SU-DHL-6 (cell line): ENCODE measurements around the gene FANCL.
"Not testable (repeated sequence)": the region's sequence is repeated elsewhere in the genome, so short reads cannot be mapped to it uniquely, and the experiment has no call there.

Source experiments
- H2AFZ ChIP-seq: fragments of 200-600 bp; sonication (generic); 2 replicates; pipeline ENCODE4 v1.6.1; 2014; ENCODE audit warnings: low read depth, mild to moderate bottlenecking, moderate library complexity, mixed read lengths, antibody characterized with exemption, low read length; ENCODE audit not compliant: severe bottlenecking
- H3F3A ChIP-seq: fragments of 200-600 bp; shearing (Covaris generic); 2 replicates; pipeline ENCODE4 v1.6.0; 2016; ENCODE audit warnings: antibody characterized with exemption, mild to moderate bottlenecking; ENCODE audit not compliant: insufficient read depth
- H3K27ac ChIP-seq: fragments of 200-600 bp; sonication (generic); 2 replicates; pipeline ENCODE4 v1.5.1; 2016; ENCODE audit warnings: low read depth, mild to moderate bottlenecking, low read length, moderate library complexity, mixed read lengths
- H3K27me3 ChIP-seq: fragments of 200-600 bp; sonication (generic), shearing (Covaris generic); 2 replicates; pipeline ENCODE4 v1.6.0; 2014; ENCODE audit warnings: mild to moderate bottlenecking, low read length
- H3K36me3 ChIP-seq: fragments of 200-600 bp; sonication (generic); 2 replicates; pipeline ENCODE4 v1.6.1; 2014; ENCODE audit warnings: mild to moderate bottlenecking, low read length, mixed read lengths
- H3K4me2 ChIP-seq: fragments of 300-600, 200-600 bp; shearing (Covaris generic), sonication (generic); 2 replicates; pipeline ENCODE4 v1.6.0; 2014; ENCODE audit warnings: low read length, low read depth, mild to moderate bottlenecking; ENCODE audit not compliant: poor library complexity, severe bottlenecking
- H3K4me3 ChIP-seq: fragments of 200-600 bp; sonication (generic); 2 replicates; pipeline ENCODE4 v1.5.1; 2014; ENCODE audit warnings: antibody characterized with exemption, low read length, mild to moderate bottlenecking, mixed read lengths; ENCODE audit not compliant: insufficient read depth, poor library complexity, severe bottlenecking
- H3K79me2 ChIP-seq: fragments of 200-600 bp; sonication (generic); 2 replicates; pipeline ENCODE4 v1.6.1; 2014; ENCODE audit warnings: mild to moderate bottlenecking, low read length, moderate library complexity; ENCODE audit not compliant: insufficient read depth
- H3K9ac ChIP-seq: fragments of 200-600 bp; sonication (generic); 2 replicates; pipeline ENCODE4 v1.7.0; 2014; ENCODE audit warnings: mild to moderate bottlenecking, low read length
- H3K9me2 ChIP-seq: fragments of 200-600 bp; sonication (generic); replicated peaks from 2 replicates; pipeline ENCODE4 v1.6.1; 2014; ENCODE audit warnings: low read length; ENCODE audit not compliant: insufficient read depth
- H3K9me3 ChIP-seq: fragments of 200-600 bp; sonication (generic); 2 replicates; pipeline ENCODE4 v1.6.1; 2014; ENCODE audit warnings: low read length, mixed read lengths; ENCODE audit not compliant: insufficient read depth
- H4K20me1 ChIP-seq: fragments of 200-600 bp; sonication (generic); 2 replicates; pipeline ENCODE4 v1.6.1; 2014; ENCODE audit warnings: low read depth, mild to moderate bottlenecking, antibody characterized with exemption, low read length, moderate library complexity, mixed read lengths
- EZH2phosphoT487 ChIP-seq: fragments of 200-600 bp; sonication (generic), shearing (Covaris generic); conservative IDR thresholded peaks from 2 replicates; pipeline ENCODE4 v1.6.1; 2018; ENCODE audit warnings: mild to moderate bottlenecking, antibody characterized with exemption, low read length, moderate library complexity, mixed read lengths
- TF ChIP-seq, protein P1 (sequence below): fragments of 200-600 bp; sonication (generic); IDR thresholded peaks from one replicate; pipeline ENCODE4 v1.5.1; 2017; ENCODE audit warnings: antibody characterized with exemption, mild to moderate bottlenecking, low read length, moderate library complexity; ENCODE audit not compliant: insufficient read depth, poor library complexity, severe bottlenecking

FANCL gene

GRCh38 chr2:58122040-58122439 is 119.1 kb downstream of the FANCL start:
- Histone ChIP-seq H3F3A (no peaks in the 10 kb centered on the region), H3K4me3 (no peak overlapping the region), H2AFZ (no peak overlapping the region), H3K9me3 (no peaks in the 10 kb centered on the region), H3K9me2 (no peaks in the 10 kb centered on the region), H3K4me2 (no peak overlapping the region), H3K9ac (no peak overlapping the region), H4K20me1 (no peaks in the 10 kb centered on the region), H3K27ac (no peak overlapping the region), H3K79me2 (no peaks in the 10 kb centered on the region), H3K36me3 (no peaks in the 10 kb centered on the region), H3K27me3 (no peaks in the 10 kb centered on the region)
- TF ChIP-seq EZH2phosphoT487: no peak
- TF ChIP-seq, protein P1, sequence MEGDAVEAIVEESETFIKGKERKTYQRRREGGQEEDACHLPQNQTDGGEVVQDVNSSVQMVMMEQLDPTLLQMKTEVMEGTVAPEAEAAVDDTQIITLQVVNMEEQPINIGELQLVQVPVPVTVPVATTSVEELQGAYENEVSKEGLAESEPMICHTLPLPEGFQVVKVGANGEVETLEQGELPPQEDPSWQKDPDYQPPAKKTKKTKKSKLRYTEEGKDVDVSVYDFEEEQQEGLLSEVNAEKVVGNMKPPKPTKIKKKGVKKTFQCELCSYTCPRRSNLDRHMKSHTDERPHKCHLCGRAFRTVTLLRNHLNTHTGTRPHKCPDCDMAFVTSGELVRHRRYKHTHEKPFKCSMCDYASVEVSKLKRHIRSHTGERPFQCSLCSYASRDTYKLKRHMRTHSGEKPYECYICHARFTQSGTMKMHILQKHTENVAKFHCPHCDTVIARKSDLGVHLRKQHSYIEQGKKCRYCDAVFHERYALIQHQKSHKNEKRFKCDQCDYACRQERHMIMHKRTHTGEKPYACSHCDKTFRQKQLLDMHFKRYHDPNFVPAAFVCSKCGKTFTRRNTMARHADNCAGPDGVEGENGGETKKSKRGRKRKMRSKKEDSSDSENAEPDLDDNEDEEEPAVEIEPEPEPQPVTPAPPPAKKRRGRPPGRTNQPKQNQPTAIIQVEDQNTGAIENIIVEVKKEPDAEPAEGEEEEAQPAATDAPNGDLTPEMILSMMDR: no peak

DNA sequence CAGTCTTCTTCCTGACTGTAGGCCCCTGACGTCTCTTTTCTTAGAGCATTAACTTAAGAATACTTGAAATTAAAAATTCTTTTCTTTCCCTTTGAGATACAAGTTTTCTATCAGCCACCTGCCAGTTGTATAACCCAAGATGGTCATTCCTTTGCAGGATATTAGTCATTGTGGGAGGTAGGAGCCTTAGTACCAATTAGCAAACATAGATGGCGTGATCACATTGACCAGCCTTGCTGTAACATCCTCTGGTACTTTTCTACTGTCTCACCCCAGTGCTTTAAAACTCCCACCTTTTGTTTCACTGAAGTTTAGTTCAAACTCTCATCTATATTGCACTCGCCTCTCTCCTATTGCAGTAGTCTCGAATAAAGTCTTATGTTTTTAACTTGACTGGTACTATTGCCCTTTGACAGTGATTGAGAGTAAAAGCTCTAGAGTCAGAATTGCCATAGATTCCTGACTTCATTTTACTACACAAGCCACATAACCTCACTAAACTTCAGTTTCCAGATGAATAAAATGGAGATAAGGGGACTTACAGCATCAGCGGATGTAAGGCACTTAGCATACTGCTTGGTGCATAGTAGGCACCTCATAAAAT is 120.4 kb downstream of the FANCL start:
- no peak overlapping the region for H3K9ac ChIP-seq
- no peaks in the 10 kb centered on the region for H3K9me2 ChIP-seq
- H4K20me1 ChIP-seq: no peaks in the 10 kb centered on the region
- TF ChIP-seq EZH2phosphoT487: no peak
- TF ChIP-seq, protein P1: no peak
- H3K4me2 ChIP-seq: no peak overlapping the region
- no peaks in the 10 kb centered on the region for H3K79me2 ChIP-seq
- H3K4me3 ChIP-seq: no peak overlapping the region
- H3K27me3 ChIP-seq: no peaks in the 10 kb centered on the region
- no peak overlapping the region for H2AFZ ChIP-seq
- no peaks in the 10 kb centered on the region for H3K36me3 ChIP-seq
- no peaks in the 10 kb centered on the region for H3F3A ChIP-seq
- no peaks in the 10 kb centered on the region for H3K9me3 ChIP-seq
- no peak overlapping the region for H3K27ac ChIP-seq

DNA sequence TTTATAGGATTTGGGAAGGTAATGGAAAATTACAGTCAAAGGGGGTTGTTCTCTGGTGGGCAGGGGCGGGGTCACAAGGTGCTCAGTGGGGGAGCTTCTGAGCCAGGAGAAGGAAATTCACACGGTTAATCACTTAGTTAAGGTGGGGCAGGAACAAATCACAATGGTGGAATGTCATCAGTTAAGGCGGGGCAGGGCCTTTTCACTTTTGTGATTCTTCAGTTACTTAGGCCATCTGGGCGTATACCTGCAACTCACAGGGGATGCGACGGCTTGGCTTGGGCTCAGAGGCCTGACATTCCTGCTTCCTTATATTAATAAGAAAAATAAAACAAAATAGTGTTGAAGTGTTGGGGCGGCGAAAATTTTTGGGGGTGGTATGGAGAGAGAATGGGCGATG is 127.6 kb downstream of the FANCL start:
- not testable (repeated sequence) for H4K20me1 ChIP-seq

GRCh38 chr2:58110765-58111164 is 130.4 kb downstream of the FANCL start:
- no peaks in the 10 kb centered on the region for H3K36me3 ChIP-seq
- TF ChIP-seq, protein P1: no peak
- no peak for TF ChIP-seq EZH2phosphoT487
- H3K27me3 ChIP-seq: no peaks in the 10 kb centered on the region
- no peaks in the 10 kb centered on the region for H4K20me1 ChIP-seq
- no peak overlapping the region for H2AFZ ChIP-seq
- H3K4me3 ChIP-seq: no peak overlapping the region
- no peak overlapping the region for H3K4me2 ChIP-seq
- H3K9me3 ChIP-seq: no peaks in the 10 kb centered on the region
- no peaks in the 10 kb centered on the region for H3F3A ChIP-seq
- no peak overlapping the region for H3K9ac ChIP-seq
- no peaks in the 10 kb centered on the region for H3K9me2 ChIP-seq
- H3K79me2 ChIP-seq: no peaks in the 10 kb centered on the region
- no peak overlapping the region for H3K27ac ChIP-seq

More for the DNA sequence above, 127.6 kb downstream of the FANCL start:
- H3K4me2 ChIP-seq, H3K9ac ChIP-seq, H2AFZ ChIP-seq, H3K36me3 ChIP-seq, H3K27ac ChIP-seq, H3K79me2 ChIP-seq, H3F3A ChIP-seq, H3K9me2 ChIP-seq, H3K9me3 ChIP-seq, H3K27me3 ChIP-seq, H3K4me3 ChIP-seq: not testable (repeated sequence)
